HG02642 (cell line): ENCODE results near the gene ATP6V1F.

Experiments
- ATAC-seq: cut with Tn5 transposase; IDR thresholded peaks from one replicate; pipeline ENCODE4 v1.9.1; 2021; ENCODE audit warnings: mild to moderate bottlenecking; ENCODE audit not compliant: unreplicated experiment, poor library complexity

ATP6V1F gene

DNA sequence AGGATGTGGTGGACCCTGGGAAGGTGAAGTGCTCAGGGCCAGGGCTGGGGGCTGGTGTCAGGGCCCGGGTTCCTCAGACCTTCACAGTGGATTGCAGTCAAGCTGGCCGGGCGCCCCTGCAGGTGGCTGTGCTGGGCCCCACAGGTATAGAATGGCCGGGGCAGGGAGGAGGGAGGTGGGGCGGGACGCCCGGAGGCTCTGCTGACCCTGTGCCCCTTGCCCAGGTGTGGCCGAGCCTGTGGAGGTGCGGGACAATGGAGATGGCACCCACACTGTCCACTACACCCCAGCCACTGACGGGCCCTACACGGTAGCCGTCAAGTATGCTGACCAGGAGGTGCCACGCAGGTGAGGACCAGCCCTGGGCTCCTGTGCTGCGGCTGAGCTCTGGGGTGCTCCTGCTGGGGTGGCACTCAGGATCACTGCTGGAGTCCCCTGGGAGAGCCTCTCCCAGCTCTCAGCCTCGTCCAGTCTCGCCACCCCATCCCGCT is 14.9 kb upstream of the ATP6V1F start:
- ATAC-seq: no peak

DNA sequence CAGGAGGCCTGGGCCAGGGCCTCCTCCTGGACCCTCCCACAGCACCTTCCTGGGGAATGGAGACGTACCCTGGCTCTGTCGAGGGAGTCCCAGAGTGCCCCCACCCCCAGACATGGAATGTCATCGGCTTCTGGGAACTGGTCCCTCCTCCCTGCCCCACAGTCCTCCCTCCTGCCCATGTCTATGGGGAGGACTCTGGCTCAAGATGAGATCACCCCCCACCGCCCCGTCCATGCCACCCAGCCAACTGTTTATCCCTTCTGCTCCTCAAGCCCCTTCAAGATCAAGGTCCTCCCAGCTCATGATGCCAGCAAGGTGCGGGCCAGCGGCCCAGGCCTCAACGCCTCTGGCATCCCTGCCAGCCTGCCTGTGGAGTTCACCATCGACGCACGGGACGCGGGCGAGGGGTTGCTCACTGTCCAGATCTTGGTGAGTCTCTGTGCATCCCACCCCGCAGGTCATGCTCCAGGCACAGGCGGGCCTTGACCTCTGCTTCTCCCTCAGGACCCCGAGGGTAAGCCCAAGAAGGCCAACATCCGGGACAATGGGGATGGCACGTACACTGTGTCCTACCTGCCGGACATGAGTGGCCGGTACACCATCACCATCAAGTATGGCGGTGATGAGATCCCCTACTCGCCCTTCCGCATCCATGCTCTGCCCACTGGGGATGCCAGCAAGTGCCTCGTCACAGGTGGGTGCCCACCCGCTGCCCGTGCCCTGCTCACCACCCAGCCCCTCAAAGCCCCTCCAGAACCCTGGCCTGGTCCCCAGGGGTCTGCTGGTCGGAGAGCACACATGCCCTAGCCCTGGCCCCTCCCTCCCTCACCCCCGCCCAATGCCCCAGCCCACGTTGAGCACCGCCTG is 14.1 kb upstream of the ATP6V1F start:
- ATAC-seq: no peak

DNA sequence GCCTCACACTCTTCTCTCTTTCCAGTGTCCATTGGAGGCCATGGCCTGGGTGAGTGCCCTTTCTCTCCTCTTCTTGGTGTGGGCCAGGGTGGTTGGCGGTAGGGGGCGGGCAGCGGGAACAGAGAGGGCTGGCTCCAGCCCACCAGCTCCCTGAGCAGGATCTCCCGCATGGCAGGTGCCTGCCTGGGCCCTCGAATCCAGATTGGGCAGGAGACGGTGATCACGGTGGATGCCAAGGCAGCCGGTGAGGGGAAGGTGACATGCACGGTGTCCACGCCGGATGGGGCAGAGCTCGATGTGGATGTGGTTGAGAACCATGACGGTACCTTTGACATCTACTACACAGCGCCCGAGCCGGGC is 13.5 kb upstream of the ATP6V1F start:
- ATAC-seq: no peak

DNA sequence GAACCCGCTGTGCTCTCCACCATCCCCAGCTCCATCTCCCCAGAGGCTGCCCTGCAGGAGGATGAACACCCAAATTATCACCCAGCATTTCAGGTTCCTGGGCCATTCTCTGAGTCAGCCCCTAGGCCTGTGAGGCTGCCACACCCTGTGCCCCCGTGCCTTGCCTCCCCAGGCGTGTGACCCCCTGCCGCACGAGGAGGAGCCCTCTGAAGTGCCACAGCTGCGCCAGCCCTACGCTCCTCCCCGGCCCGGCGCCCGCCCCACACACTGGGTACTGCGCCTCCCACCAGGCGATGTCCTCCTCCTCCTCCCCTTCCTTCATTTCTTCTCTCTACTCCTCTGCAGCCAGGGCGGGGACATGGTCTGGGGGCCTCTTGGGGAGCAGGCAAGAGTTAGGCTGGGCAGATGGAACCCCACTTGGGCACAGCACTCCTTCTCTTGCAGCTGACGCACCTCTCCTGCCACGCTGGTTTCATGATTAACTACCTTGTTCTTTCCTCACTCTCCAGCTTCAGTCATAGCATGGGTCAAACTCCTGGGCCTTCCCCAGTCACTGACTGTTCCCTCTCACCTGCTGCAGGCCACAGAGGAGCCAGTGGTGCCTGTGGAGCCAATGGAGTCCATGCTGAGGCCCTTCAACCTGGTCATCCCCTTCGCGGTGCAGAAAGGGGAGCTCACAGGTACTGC is 12.7 kb upstream of the ATP6V1F start:
- ATAC-seq: no peak

DNA sequence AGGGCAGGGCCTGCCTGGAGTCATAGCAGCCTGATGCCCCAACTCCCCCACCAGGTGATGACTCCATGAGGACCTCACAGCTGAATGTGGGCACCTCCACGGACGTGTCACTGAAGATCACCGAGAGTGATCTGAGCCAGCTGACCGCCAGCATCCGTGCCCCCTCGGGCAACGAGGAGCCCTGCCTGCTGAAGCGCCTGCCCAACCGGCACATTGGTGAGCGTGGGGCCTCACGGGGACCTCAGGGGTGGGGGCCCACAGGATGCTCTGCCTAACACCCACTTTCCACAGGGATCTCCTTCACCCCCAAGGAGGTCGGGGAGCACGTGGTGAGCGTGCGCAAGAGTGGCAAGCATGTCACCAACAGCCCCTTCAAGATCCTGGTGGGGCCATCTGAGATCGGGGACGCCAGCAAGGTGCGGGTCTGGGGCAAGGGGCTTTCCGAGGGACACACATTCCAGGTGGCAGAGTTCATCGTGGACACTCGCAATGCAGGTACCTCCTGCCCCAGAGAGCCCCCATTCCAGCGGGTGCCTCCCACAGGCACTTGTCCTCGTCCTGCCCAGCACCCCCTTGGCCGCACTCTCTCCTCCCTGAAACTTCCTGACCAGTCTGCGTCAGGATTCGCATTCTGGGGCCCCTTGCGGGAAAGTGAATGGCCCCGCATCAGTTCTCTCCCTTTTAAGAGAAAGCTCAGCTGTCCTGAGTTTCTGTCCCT is 10.0 kb upstream of the ATP6V1F start:
- ATAC-seq: no peak

DNA sequence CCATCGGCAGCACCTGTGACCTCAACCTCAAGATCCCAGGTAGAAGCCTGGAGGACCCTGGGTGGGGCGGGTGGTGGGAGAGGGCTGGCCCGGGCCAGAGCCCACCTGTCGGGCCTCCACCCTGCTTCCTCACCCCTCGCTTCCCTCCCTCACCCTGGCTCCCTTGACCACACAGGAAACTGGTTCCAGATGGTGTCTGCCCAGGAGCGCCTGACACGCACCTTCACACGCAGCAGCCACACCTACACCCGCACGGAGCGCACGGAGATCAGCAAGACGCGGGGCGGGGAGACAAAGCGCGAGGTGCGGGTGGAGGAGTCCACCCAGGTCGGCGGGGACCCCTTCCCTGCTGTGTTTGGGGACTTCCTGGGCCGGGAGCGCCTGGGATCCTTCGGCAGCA is 8.9 kb upstream of the ATP6V1F start:
- ATAC-seq: no peak

DNA sequence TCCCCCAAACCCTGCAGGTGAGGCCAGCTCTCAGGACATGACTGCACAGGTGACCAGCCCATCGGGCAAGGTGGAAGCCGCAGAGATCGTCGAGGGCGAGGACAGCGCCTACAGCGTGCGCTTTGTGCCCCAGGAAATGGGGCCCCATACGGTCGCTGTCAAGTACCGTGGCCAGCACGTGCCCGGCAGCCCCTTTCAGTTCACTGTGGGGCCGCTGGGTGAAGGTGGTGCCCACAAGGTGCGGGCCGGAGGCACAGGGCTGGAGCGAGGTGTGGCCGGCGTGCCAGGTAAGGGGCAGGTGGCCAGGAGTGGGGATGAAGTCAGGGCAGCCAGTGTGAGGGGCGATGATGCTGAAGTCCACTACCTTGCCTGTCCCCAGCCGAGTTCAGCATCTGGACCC is 8.3 kb upstream of the ATP6V1F start:
- no peak for ATAC-seq

DNA sequence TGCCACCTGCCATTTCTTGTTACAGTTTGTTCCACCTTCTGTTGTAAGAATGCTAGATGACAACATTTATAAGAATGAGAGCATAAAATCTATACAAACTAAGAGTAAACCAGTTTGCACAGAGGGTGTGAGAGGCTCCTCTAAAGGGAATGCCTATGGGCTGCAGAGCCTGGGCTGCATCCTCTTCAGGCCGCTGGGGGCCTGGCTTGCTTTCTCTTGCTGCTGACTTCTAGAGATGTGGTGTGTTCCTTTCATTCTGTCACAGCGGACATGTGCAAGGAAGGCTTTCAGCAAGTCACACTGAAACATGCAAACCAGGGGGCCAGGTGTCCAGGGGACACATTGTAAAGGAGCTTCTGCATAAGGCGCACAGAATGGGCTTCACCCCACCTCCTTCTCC is 7.1 kb upstream of the ATP6V1F start:
- no peak for ATAC-seq

DNA sequence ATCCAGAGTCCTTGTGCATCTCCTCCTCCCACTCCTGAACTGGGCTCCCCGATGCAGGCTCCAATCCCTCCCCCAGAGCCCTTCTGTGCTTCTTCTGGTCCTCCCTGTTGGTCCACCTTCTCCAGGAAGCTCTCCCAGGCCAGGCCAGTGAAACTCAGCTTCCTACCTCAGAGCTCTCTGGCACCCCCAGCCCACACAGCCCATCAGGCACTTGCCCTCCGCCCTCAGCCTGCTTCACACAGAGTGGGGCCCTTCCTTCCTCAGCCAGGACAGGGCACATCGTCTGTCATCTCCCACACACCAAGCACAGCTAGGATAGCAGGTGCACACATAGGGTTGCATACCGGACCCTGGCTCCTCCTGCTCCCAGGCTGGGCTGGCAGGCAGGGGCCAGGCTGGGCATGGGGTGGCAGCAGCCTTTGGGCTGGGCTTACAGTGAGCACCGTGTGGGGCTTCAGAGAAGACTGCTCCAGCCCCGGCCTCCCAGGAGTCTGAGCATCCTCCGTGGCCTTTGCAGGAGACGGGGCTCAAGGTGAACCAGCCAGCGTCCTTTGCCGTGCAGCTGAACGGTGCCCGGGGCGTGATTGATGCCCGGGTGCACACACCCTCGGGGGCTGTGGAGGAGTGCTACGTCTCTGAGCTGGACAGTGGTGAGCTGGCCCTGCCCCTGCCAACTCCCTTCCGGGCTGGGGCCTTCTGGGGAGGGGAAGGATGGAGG is 6.5 kb upstream of the ATP6V1F start:
- ATAC-seq: no peak

DNA sequence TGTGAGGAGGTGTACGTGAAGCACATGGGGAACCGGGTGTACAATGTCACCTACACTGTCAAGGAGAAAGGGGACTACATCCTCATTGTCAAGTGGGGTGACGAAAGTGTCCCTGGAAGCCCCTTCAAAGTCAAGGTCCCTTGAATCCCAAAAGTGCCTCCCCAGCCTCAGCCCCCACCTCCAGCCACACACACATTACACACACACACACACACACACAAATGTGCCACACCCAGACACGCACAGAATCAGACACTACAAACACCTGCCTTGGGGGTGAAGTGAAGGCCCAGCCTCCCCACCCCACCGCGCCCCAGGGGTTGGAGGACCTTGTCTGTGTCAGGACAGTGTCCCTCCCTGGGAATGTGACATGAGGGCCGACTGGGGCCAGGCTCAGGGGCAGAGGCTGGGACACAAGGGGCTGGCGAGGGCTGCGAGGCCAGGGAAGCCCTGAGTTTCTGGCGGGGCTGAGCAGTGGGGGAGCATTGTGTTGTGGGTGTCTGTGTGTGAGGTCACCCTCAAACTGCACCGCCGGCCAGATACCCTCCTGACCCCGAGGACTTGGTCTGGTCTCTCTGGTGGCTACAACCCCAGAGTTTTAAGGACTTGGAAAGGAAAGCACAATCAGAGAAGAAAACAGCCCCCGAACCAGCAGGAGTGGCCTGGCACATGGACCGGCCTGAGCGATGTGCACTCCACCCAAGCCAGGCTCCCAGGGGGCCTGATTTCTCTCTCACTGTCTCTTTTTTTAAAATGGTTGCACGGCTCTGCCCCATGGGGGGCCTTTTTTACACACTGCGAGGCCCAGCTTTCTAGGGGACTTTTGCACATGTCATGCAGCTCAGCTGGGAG is 4.0 kb upstream of the ATP6V1F start:
- ATAC-seq: no peak

DNA sequence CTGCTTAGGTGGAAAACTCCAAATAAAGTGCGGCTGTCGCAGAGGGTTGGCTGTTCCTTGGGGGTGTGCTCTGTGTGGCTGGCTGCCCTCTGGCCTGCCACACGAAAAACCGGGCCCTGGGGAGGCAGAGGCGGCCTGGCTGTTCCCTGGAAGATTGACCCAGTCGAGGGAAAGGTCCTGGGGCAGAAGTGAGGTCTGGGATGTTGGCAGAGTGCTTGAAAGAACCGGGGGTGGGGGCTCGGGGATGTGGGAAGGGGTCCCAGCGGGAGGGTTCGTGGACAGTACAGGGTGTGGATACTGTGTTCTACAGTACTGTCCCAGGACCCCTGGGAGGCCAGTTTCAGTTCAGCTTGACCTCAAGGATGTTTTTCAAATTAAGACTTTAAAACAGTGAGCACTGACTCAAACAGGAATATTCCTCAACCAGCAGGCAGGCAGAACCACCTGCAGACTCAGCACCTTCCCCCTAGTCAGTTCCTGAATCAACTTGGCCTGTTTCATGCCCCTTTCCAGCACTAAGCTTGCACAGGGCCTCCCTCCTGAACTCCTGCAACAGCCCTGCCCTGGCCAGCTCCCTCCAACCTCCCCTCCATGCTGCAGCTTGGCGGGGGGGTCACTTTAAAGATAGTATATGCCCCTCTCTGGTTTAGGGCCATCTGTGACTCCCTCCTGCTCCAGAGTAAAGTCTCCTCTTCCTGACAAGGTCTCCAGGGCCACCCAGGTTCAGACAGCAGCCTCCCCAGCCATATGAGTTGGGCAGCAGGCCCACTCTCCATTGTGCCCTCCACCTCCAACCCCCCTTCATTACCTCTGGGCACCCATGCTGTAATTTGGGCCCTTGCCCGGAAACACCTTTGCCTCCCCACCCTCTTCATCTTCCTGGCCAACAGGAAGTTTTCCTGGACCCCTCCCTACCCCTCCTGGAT is 3.2 kb upstream of the ATP6V1F start:
- ATAC-seq: no peak

DNA sequence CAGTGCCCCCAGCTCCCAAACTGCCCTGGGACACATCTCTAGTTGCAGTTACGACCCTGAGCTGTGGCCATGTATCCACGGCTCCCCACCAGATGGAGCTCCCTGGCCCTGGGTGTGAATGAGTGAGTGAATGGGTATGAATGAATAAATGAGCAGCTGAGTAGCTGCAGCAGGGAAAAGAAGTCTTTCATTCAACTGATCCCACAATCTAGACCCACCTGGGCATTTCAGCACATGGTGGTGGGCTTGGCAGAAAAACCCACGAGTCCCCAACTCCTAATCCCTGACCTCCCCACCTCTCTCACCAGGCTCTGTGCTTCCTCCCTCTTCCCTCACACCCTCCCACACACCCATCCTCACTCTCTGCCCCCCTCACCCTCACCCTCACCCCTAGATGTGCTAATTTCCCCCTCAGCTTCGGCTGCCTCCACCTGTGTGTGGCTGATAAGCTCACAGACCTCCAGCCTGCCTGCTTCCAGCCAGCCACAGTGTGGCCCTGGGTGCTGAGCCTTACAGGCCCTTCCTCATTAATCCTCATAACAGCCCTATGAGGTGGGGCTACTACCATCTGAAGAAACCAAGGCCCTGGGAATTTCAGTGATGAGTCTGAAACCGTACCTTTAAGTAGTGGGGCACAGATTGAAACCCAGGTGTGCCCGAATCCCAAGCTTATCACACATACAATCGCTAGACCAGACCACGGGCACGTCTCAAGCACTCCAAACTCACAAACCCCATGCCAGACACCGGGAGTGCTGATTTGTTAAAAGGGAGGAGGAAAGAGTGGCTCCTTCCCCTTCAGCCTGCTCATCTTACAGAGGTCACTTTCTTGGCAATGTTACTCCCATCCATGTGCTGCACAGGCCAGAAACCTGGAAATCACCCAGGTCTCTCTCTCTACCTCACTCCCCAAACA is 2.2 kb upstream of the ATP6V1F start:
- ATAC-seq: no peak

DNA sequence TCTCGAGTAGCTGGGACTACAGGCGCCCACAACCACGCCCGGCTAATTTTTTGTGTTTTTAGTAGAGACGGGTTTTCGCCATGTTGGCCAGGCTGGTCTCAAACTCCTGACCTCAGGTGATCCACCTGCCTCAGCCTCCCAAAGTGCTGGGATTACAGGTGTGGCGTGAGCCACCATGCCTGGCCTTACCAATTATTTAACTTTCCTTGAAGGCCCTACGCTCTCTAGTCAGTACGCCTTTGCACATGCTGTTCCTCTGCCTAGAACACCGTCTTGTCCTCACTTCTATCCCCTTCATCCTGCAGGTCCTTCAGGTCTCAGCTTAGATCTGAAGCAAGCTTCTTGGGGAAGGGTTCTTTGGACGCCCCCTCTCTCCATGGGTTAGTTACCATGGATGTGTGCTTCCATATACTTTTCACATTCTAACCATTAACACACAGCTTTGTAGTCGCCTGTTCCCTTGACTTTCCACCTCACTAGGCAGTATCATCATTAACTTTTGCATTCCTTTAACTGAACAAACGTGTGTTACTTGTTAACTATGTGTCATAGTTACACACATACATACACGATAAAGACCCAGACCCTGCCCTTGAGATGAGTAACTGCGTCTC is 592 bp upstream of the ATP6V1F start:
- no peak for ATAC-seq

DNA sequence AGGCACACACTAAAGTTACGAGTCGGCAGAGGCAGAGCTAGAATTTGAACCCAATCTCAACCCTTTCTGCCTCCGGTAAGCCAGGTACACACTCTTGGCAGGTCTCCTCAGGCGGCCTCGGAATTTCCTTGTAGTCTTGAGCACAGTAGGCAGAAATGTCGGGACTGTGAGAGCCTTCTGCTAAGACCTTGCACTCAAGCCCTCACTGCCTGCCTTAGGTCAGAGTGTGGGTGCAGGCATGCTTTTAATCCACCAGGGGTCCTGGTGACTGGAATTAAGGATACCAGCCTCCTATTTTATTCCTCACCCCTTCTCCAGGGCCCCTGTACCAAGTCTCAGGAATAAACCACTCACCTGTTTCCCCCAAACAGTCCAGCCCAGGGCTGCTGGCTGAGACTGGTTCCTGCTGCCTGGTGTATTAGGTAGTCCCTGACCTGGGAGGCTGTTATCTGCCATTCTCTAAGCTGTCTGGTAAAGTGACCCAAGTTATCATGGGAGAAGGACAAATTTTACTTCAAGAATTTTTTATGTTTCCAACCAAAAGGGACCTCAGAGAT is 855 bp downstream of the ATP6V1F start:
- peak; percentile 36 for ATAC-seq

DNA sequence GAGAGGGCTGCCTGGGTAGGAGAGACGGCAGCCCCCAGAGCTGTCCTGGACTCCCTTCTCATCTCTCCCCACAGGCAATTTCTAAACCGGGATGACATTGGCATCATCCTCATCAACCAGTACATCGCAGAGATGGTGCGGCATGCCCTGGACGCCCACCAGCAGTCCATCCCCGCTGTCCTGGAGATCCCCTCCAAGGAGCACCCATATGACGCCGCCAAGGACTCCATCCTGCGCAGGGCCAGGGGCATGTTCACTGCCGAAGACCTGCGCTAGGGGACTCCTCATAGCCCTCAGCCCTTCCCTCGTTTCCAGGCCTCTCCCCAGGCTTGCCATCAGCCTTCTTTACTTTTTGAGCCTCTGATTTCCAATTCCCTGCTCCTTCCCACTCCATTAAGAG is 2.6 kb downstream of the ATP6V1F start:
- ATAC-seq: no peak

DNA sequence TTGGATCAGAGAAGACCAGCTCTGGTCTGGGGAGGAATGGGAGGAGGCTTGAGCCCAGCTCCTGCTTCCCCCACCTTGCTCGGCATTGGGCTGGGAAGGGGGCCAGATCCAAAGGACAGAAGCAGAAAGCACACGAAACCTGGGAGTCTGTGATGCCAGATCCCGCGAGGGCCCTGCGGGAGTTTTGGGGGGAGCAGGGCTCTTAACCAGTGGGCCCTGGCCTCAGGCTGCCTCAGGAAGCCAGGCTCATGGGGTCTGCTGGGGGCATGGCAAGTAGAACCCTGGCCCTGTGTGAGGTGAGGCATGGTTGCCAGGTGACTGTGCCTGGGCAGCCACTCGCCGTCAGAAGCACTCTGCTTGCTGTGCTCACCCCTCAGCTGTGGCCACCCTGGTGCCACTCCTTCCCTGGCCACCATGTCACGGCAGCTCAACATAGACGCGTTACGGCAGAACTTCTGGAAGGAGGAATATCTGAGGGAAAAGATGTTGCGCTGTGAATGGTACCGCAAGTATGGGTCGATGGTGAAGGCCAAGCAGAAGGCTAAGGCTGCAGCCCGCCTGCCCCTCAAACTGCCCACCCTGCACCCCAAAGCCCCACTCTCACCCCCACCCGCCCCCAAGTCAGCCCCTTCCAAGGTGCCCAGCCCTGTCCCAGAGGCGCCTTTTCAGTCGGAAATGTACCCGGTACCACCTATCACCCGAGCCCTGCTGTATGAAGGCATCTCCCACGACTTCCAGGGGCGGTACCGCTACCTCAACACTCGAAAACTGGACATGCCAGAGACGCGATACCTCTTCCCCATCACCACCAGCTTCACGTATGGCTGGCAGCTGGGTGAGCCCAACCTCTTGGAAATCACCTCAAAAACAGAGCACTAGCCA is 3.6 kb downstream of the ATP6V1F start:
- ATAC-seq: no peak
